GM23338 (cell line): Measurements from ENCODE around the gene TEN1. TPM values are rescaled to one million over a fixed set of nuclear protein-coding genes. Genes with fewer than 3 reads are reported as not detected.

Source experiments
- ATAC-seq: fragments of 200-7000 bp; cut with Tn5 transposase; 3 replicates; pipeline ENCODE4 v1.9.1; 2020
- DNase-seq: peaks from one replicate; pipeline ENCODE4 v3.0.0-alpha.2; 2015; ENCODE audit warnings: low spot score
- H2AFZ ChIP-seq: fragments of 200-600 bp; sonication (generic); 2 replicates; pipeline ENCODE4 v1.8.0; 2016; ENCODE audit warnings: antibody characterized with exemption, mild to moderate bottlenecking, moderate library complexity
- H3F3A ChIP-seq: fragments of 200-600 bp; sonication (generic); replicated peaks from 2 replicates; pipeline ENCODE4 v1.8.0; 2017; ENCODE audit warnings: antibody characterized with exemption, mixed run types, low read depth
- H3K27ac ChIP-seq: fragments of 200-600 bp; sonication (generic); 2 replicates; pipeline ENCODE4 v1.6.1; 2016; ENCODE audit warnings: low read depth
- H3K27me3 ChIP-seq: fragments of 200-600 bp; sonication (generic); 2 replicates; pipeline ENCODE4 v1.8.0; 2016; ENCODE audit warnings: mild to moderate bottlenecking, mixed run types, moderate library complexity; ENCODE audit not compliant: insufficient read depth
- H3K36me3 ChIP-seq: fragments of 200-600 bp; sonication (generic); 2 replicates; pipeline ENCODE4 v1.8.0; 2016; ENCODE audit warnings: mild to moderate bottlenecking; ENCODE audit not compliant: insufficient read depth
- H3K4me1 ChIP-seq: fragments of 200-600 bp; sonication (generic); 2 replicates; pipeline ENCODE4 v1.8.0; 2016; ENCODE audit warnings: mild to moderate bottlenecking, moderate library complexity; ENCODE audit not compliant: insufficient read depth
- H3K4me2 ChIP-seq: fragments of 200-600 bp; sonication (generic); 2 replicates; pipeline ENCODE4 v1.7.1; 2017; ENCODE audit warnings: mixed run types
- H3K4me3 ChIP-seq: fragments of 200-600 bp; sonication (generic); 2 replicates; pipeline ENCODE4 v1.6.1; 2016; ENCODE audit warnings: mixed run types
- H3K79me2 ChIP-seq: fragments of 200-600 bp; sonication (generic); replicated peaks from 2 replicates; pipeline ENCODE4 v1.8.0; 2017; ENCODE audit warnings: mild to moderate bottlenecking; ENCODE audit not compliant: insufficient read depth
- H3K9me2 ChIP-seq: fragments of 200-600 bp; sonication (generic); 2 replicates; pipeline ENCODE4 v1.8.0; 2017; ENCODE audit not compliant: insufficient read depth
- H4K20me1 ChIP-seq: fragments of 200-600 bp; sonication (generic); replicated peaks from 2 replicates; pipeline ENCODE4 v1.8.0; 2017; ENCODE audit warnings: mild to moderate bottlenecking; ENCODE audit not compliant: insufficient read depth
- H3K27ac Mint-ChIP-seq: 2 replicates; pipeline ENCODE4 v1.8.0; 2020; ENCODE audit warnings: inconsistent platforms, mild to moderate bottlenecking, moderate library complexity, mixed read lengths
- H3K27me3 Mint-ChIP-seq: 3 replicates; pipeline ENCODE4 v1.8.0; 2022; ENCODE audit warnings: low read depth, mild to moderate bottlenecking, moderate library complexity, mixed read lengths, inconsistent platforms; ENCODE audit not compliant: insufficient read depth, poor library complexity
- H3K36me3 Mint-ChIP-seq: 3 replicates; pipeline ENCODE4 v1.8.0; 2021; ENCODE audit warnings: low read depth, mild to moderate bottlenecking, inconsistent platforms, moderate library complexity, mixed read lengths
- H3K4me1 Mint-ChIP-seq: 3 replicates; pipeline ENCODE4 v1.8.0; 2020; ENCODE audit warnings: mild to moderate bottlenecking, inconsistent platforms, mixed read lengths
- H3K4me3 Mint-ChIP-seq: 3 replicates; pipeline ENCODE4 v1.8.0; 2021; ENCODE audit warnings: moderate library complexity, mild to moderate bottlenecking, inconsistent platforms, mixed read lengths
- H3K9me3 Mint-ChIP-seq: 3 replicates; pipeline ENCODE4 v1.8.0; 2020; ENCODE audit warnings: moderate library complexity, mild to moderate bottlenecking, inconsistent platforms, mixed read lengths
- JUNB ChIP-seq: IDR thresholded peaks from one replicate; pipeline ENCODE4 v1.6.1; 2016; ENCODE audit warnings: antibody characterized with exemption; ENCODE audit not compliant: unreplicated experiment
- NANOG ChIP-seq: IDR thresholded peaks from 2 replicates; pipeline ENCODE4 v1.6.1; 2016; ENCODE audit warnings: antibody characterized with exemption, borderline replicate concordance
- POLR2AphosphoS5 ChIP-seq: IDR thresholded peaks from 2 replicates; pipeline ENCODE4 v1.6.1; 2016; ENCODE audit warnings: antibody characterized with exemption, low read depth
- ZNF114 ChIP-seq: fragments of 250-450 bp; sonication (Bioruptor Pico); IDR thresholded peaks from 2 replicates; pipeline ENCODE4 v1.5.0; 2020; ENCODE audit warnings: mild to moderate bottlenecking, moderate library complexity
- polyA plus RNA-seq: library from polyadenylated mRNA; unstranded; fragments of >200 nt; fragmentation: Nextera tagmentation; extraction: Ambion mirVana; gene quantifications from 2 replicates; pipeline ENCODE4 v1.2.1, GENCODE V29; 2016
- total RNA-seq: library from RNA; depleted of rRNA; stranded (reverse); fragments of >200 nt; shearing (Covaris generic); gene quantifications from 2 replicates; pipeline ENCODE4 v1.2.3, GENCODE V29; 2014
- TF ChIP-seq, protein P1 (sequence below), 2 experiments: fragments of 200-600 bp in 1 of 2; sonication (generic) in 1 of 2; conservative IDR thresholded peaks; 2 replicates each; pipeline versions ENCODE4 v1.5.1 to v1.6.1; 2016 to 2017; ENCODE audit warnings: antibody characterized with exemption in 2 of 2, low read depth in 2 of 2, mild to moderate bottlenecking in 2 of 2, moderate library complexity in 1 of 2

The TEN1 gene
- total and polyA plus RNA-seq, 2 experiments from 2014 or later: 11.3 to 14.1 TPM

DNA sequence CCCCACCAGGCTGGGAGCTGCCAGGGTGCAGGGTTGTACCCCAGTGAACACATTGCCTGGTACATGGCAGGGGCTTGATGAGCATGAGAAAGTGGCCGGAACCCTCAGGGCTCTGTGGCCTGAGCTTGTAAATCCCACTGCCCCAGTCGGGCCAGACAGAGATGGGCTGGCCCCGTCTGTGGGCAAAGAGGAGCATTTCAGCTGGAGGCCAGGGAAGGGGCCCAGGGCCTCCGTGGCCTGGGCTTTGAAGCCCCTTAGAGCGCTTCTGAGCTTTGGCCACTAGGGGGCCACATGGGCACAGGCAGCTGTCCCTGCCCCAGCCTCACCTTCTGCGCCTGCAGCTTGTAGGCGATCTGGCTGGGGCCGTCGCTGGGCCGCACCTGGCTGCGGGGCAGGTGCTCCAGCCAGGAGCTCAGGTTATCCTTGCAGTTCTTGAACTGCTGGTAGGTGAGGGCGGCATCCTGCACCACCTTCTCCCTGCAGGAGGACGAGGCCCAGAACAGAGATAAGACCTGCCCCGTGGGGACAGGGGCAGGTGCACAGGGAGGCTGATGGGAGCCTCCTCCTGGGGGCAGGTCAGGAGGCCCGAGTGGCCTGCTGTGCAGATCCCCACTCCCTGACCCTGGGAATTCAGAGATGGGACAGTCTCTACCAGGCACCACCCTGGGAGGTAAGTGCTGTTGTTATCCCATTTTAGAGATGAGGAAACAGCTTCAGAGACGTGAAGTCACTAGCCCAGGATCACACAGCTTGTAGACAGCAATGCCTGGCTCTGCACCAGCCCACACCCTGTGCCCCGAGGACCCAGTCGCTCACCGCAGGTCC lies 35.3 kb downstream of the TEN1 start:
- Histone ChIP-seq H3K79me2 (no peaks in the 10 kb centered on the region), H3K36me3 (no peaks in the 10 kb centered on the region), H3K9me2 (no peaks in the 10 kb centered on the region), H3F3A (0 out of 2 replicates have a peak, but pooled peaks cover 6% of the 10 kb centered on the region), H2AFZ (peak overlapping the region; percentile 90; the same call in 1 of the 2 replicates), H4K20me1 (no peaks in the 10 kb centered on the region), H3K4me2 (no peak overlapping the region), H3K4me3 (no peak overlapping the region), H3K27me3 (no peaks in the 10 kb centered on the region), H3K4me1 (no peaks in the 10 kb centered on the region), H3K27ac (no peak overlapping the region)
- ATAC-seq (peak; percentile 97), DNase-seq (peak; percentile 96)
- Mint-ChIP-seq H3K27ac (no peak overlapping the region), H3K9me3 (no peaks in the 10 kb centered on the region; the same call in 1 of the 3 replicates), H3K27me3 (peaks cover 9% of the 10 kb centered on the region), H3K4me3 (no peak overlapping the region), H3K36me3 (no peaks in the 10 kb centered on the region; the same call in 2 of the 3 replicates), H3K4me1 (peaks cover 3% of the 10 kb centered on the region)
- no peak for TF ChIP-seq JUNB
- no peak for TF ChIP-seq POLR2AphosphoS5
- TF ChIP-seq NANOG: no peak
- TF ChIP-seq, protein P1, sequence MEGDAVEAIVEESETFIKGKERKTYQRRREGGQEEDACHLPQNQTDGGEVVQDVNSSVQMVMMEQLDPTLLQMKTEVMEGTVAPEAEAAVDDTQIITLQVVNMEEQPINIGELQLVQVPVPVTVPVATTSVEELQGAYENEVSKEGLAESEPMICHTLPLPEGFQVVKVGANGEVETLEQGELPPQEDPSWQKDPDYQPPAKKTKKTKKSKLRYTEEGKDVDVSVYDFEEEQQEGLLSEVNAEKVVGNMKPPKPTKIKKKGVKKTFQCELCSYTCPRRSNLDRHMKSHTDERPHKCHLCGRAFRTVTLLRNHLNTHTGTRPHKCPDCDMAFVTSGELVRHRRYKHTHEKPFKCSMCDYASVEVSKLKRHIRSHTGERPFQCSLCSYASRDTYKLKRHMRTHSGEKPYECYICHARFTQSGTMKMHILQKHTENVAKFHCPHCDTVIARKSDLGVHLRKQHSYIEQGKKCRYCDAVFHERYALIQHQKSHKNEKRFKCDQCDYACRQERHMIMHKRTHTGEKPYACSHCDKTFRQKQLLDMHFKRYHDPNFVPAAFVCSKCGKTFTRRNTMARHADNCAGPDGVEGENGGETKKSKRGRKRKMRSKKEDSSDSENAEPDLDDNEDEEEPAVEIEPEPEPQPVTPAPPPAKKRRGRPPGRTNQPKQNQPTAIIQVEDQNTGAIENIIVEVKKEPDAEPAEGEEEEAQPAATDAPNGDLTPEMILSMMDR (conservative IDR thresholded peaks at IDR 0.05; ENCODE audit: low read depth in 2 of 2): peak; percentile 74 to 98
- no peak for TF ChIP-seq ZNF114 (CRISPR knock-in tag)

DNA sequence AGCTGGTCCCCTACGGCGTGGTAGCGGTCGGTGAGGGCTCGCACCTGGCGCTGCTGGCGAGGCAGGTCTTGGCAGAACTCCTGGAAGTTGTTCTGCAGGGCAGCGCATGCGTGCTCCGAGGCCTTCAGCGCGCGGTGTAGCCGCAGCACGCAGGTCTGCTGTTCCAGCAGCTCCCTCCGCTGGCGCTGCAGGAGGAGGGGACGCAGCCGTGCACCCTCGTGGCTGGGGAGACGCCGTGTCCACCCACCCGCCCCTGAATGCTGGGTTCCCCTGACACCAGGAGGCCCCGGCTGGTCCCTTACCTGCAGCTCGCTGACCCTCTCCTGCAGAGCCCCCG lies 35.9 kb downstream of the TEN1 start:
- Histone ChIP-seq H3K4me1 (no peaks in the 10 kb centered on the region), H3K9me2 (no peaks in the 10 kb centered on the region), H3K27ac (no peak overlapping the region), H3F3A (0 out of 2 replicates have a peak, but pooled peaks cover 6% of the 10 kb centered on the region), H3K36me3 (no peaks in the 10 kb centered on the region), H3K79me2 (no peaks in the 10 kb centered on the region), H3K27me3 (no peaks in the 10 kb centered on the region), H4K20me1 (no peaks in the 10 kb centered on the region), H3K4me3 (no peak overlapping the region), H3K4me2 (no peak overlapping the region), H2AFZ (no peak overlapping the region)
- TF ChIP-seq, protein P1 (conservative IDR thresholded peaks at IDR 0.05; ENCODE audit: low read depth in 2 of 2): peak in 1 of 2 experiments; percentile 16; a peak in 2 of 4 replicates
- TF ChIP-seq NANOG: no peak
- Mint-ChIP-seq H3K27ac (no peak overlapping the region), H3K4me3 (no peak overlapping the region), H3K27me3 (peaks cover 8% of the 10 kb centered on the region), H3K4me1 (peaks cover 3% of the 10 kb centered on the region; the same call in 2 of the 3 replicates), H3K9me3 (no peaks in the 10 kb centered on the region; the same call in 2 of the 3 replicates), H3K36me3 (no peaks in the 10 kb centered on the region; the same call in 2 of the 3 replicates)
- DNase-seq: no peak
- ATAC-seq: peak; percentile 12
